AG09309 (cell line): Measurements from ENCODE around the gene CD200R1L.
"Not testable (repeated sequence)": the region's sequence is repeated elsewhere in the genome, so short reads cannot be mapped to it uniquely, and the experiment has no call there.

Source experiments
- DNase-seq: peaks from one replicate; pipeline ENCODE4 v3.0.0-alpha.2; 2010; ENCODE audit warnings: low read depth
- H3K4me3 ChIP-seq: 2 replicates; pipeline ENCODE4 v1.5.1; 2011; ENCODE audit warnings: mild to moderate bottlenecking, low read depth, low read length, moderate library complexity; ENCODE audit not compliant: control insufficient read depth
- CTCF ChIP-seq: IDR thresholded peaks from 2 replicates; pipeline ENCODE4 v1.5.1; 2011; ENCODE audit warnings: mild to moderate bottlenecking, low read depth, low read length, inconsistent platforms; ENCODE audit not compliant: insufficient read depth, control insufficient read depth; ENCODE audit errors: missing control alignments

The CD200R1L gene

DNA sequence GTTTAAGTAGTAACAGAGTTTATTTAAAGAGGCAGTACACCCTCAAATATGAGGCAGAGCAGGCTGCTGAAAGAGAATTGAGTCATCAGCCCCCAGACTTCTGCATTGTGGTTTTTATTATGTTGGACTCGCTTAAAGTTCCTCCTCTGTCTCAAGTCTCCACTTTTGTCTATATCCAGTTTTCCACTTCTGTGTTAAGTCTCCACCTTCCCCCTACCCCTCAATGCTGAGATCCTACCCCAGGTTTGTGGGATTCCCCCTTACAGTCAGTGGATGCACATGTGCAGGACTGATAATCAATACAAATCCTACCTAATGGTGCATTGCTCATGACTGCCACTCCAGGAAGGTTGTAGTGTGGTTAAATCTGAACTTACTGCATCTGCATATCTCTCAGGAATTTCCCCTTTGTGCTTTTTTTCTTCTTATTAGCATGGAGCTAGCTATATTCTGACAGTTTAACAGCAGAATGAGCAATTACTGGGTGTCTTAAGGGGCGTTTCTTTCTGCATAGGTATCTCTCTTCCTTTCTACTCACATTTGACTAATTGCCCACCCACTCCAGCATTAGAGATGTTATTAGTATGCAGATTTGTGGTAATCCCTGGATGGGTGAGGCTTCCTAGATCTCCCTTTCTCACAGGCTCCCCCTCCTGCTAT, 11.9 kb upstream of the CD200R1L start:
- no peak for TF ChIP-seq CTCF
- DNase-seq: no peak
- H3K4me3 ChIP-seq: no peak overlapping the region

- TF ChIP-seq CTCF: no peak
- H3K4me3 ChIP-seq: no peak overlapping the region
- DNase-seq: no peak
Observed at GRCh38 chr3:112857526-112857925, 10.9 kb upstream of the CD200R1L start.

DNA sequence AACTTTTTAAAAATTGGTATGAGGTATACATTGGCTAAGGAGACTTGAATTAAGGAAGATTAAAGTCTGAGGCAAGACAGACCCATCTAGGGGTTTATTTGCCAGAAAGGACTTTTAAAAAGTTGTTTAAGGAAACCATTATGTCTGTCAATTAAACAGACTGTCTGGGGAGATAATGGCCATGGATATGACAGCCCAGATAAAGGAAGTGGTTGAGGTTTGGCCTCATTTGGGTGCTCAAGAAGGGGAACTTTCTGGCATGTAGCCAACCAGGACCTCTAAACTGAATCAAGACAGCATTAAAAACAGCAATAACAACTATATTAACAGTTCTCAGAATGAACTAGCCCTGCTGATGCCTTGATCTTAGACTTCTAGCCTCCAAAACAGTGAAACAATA, 9.9 kb upstream of the CD200R1L start:
- no peak for TF ChIP-seq CTCF
- no peak overlapping the region for H3K4me3 ChIP-seq
- DNase-seq: no peak

- no peak overlapping the region for H3K4me3 ChIP-seq
- no peak for DNase-seq
- TF ChIP-seq CTCF: no peak
Observed at GRCh38 chr3:112855883-112856282, 9.2 kb upstream of the CD200R1L start.

GRCh38 chr3:112855074-112855473, 8.4 kb upstream of the CD200R1L start:
- DNase-seq, H3K4me3 ChIP-seq: not testable (repeated sequence)

DNA sequence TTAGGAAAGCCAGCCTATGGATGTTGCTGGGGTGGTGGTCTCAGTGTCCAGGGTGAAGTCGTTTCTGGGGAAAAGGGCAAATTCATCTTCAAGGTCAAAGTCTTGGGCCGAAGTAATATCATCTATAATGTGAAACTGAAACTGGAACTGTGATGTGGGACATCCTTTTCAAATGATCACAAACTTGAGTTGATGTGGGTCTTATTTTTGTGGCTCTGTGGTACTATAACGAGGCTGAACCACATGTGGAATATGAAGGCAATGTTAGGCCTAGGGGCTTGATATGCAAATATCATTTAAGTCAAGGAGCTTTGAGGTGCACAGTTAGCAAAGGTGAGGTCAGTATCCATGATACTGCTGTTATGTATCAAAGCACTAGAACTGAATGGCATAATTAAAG, 1.5 kb upstream of the CD200R1L start:
- no peak for TF ChIP-seq CTCF
- no peak for DNase-seq
- H3K4me3 ChIP-seq: no peak overlapping the region

DNA sequence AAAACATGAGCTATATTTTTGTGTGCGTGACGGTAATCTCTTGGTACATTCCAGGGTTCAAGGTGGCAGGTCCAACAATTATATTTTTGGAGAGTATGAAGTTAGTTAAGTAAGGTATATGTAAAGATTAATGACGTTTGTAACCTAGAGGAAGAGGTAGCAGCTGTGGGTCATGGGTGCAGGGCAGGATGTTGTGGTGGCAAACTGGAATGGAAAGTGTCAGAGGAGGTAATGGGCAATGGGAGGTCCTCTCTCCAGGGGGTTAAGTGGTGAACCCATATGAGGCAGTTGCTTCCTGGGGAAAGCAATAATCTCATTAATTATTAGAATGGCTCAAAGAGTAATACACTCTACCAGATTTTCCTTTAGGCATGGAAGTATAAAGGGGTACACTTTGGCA, 1.0 kb upstream of the CD200R1L start:
- H3K4me3 ChIP-seq: no peak overlapping the region
- DNase-seq: no peak
- no peak for TF ChIP-seq CTCF
